ENCODE results near the gene C17orf78.
"Not testable (repeated sequence)": the region's sequence is repeated elsewhere in the genome, so short reads cannot be mapped to it uniquely, and the experiment has no call there.

Gene C17orf78

DNA sequence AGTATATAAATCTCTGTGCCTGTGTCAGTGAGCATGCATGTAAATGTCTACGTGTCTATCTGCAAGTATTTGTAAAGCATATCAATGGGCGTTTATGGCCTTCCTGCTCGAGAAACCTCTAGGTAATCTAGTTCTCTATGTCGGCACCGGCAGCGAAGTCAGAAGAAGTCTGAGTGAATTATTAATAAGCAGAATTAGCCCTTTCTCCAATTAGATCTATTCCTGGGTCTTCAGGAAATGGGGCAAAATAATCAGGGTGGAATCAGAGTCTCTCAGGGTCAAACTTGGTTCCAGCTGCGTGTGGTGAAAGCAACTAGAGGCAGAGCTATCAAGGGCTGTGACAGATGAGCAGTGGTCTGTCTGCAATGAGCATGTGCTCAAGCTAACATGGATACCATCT lies at the start of gene C17orf78:
Gene C17orf78, plus strand, starts transcription at position 280 of the 400 bp plus-strand sequence. Its CDS starts 108 bp downstream, at position 388.
- no peak for DNase-seq (ENCODE audit: low read depth in 1 of 2, low spot score in 1 of 2)

DNA sequence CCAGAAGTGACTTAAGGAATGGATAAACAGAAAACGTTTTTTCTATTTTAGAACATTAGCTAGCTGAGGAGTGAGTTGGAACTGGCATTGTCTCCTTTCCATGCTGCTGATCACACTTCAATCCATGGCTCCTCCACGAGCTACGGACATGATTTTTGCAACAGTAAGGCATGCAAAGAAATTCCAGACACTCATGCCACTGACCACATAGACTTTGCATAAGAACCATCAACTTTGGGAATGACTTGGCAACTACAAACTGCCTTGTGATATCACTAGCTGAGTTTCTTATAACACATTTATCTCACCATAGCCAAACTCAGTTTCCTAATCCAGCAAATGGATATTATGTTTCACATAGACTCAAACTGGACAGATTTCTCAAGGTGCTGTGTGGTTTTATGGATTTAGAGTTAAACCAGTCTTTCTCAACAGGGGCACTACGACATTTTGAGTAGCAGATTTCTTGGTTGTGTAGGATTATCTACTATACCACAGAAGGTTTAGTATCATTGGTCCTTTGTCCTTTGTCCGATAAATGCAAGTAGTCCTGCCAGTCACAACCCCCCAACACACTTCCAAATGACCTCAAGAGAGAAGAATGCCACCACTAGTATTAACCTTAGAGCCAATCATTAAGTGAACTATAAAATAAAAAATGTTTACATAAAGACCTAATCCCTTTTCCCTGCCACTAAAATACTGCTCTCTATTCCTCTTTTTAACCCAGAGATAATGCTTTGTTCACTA lies 48.3 kb upstream of the C17orf78 start:
- DNase-seq (ENCODE audit: low read depth in 1 of 2, low spot score in 1 of 2), result no peak

DNA sequence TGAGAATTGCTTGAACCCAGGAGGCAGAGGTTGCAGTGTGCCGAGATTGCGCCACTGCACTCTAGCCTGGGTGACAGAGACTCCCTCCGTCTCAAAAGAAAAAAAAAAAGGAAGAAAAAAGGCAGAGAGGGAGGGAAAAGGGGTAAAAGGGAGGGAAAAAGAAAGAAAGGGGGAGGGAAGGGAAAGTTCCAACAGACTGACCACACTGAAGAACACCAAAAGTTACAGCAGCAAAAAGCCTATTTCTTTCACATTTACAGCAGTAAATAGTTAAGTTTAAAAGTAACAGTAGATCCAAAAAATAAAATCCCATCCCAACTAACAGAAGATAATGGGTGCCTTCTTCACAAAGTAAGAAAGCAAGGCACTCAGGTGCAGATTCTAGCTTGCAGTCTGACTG lies 36.9 kb upstream of the C17orf78 start:
- DNase-seq (ENCODE audit: low read depth in 1 of 2, low spot score in 1 of 2), result no peak

DNA sequence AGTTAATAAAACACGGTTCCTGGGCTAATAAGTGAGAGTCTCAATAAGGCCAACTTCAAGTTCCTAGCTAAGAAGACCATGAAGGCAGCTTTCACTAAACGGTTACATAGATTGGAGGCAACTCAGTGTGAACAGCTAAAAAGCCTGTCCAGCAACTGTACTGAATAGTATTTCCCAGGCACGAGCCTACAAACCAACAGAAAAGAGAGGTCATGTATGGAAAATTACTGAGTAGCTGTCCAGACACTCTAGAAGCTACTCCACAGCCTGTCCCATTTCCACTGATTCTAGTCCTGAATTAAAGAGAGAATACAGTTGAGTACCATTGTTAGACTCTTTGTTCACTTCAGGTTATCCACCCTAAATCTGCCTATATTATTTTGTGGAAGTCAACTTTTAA lies 36.5 kb upstream of the C17orf78 start:
- no peak for DNase-seq (ENCODE audit: low read depth in 1 of 2, low spot score in 1 of 2)

DNA sequence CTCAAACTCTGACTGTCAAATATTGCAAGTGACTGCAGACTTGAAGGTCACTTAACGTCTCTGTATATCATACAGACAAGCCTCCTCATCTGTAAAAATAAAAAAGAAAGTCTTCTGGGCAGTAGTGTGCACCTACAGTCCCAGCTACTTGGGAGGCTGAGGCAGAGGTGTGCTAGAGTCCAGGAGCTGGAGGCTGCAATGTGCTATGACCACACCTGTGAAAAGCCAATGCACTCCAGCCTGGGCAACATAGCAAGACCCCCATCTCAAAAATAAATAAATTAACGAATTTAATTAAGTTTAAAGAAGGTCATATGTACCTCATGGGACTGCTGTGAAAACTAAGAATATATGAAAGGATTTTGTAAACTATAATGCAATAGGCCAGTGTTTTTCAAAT lies 35.0 kb upstream of the C17orf78 start:
- DNase-seq (ENCODE audit: low read depth in 1 of 2, low spot score in 1 of 2), result no peak

DNA sequence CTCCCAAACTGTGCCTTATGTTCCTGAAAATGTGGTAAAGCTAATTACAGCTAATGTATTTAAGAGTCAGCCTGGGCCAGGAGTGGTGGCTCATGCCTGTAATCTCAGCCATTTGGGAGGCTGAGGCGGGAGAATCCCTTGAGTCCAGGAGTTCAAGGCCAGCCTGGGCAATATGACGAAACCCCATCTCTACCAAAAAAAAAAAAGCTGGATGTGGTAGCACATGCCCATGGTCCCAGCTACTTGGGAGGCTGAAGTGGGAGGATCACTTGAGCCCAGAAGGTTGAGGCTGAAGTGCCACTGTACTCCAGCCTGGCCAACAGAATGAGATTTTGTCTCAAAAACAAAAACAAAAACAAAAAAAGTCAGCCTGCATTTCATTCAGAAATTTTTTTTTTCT lies 33.2 kb upstream of the C17orf78 start:
- DNase-seq (ENCODE audit: low read depth in 1 of 2, low spot score in 1 of 2), result no peak

DNA sequence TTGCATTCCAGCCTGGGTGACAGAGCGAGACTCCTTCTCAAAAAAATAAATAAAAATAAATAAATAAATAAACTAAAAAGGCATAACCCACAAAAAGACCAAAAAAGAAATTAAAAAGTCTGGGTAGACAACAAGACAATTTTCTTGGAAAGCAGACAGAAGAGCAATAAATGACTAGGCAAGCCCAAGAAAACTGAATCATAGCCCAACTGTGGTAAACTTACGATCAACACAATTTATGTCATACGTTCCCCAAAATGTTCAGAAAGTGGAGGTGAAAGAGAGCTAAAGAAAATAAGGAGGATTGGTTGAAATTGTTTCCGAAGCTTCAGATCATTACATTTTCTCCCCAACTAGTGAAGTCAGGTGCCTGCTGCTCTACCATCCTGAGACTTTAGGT lies 31.3 kb upstream of the C17orf78 start:
- no peak for DNase-seq (ENCODE audit: low read depth in 1 of 2, low spot score in 1 of 2)

DNA sequence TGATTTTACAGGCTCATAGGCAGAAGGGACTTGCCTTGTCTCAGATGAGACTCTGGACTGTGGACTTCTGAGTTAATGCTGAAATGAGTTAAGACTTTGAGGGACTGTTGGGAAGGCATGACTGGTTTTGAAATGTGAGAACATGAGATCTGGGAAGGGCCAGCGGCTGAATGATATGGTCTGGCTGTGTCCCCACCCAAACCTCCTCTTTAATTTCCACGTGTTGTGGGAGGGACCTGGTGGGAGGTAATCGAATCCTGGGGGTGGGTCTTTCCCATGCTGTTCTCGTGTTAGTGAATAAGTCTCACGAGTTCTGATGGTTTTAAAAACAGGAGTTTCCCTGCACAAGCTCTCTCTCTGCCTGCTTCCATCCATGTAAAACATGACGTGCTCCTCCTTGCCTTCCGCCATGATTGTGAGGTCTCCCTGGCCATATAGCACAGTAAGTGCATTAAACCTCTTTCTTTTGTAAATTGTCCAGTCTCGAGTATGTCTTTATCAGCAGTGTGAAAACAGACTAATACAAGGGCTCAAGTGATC lies 28.9 kb upstream of the C17orf78 start:
- DNase-seq (ENCODE audit: low read depth in 1 of 2, low spot score in 1 of 2), result not testable (repeated sequence)

DNA sequence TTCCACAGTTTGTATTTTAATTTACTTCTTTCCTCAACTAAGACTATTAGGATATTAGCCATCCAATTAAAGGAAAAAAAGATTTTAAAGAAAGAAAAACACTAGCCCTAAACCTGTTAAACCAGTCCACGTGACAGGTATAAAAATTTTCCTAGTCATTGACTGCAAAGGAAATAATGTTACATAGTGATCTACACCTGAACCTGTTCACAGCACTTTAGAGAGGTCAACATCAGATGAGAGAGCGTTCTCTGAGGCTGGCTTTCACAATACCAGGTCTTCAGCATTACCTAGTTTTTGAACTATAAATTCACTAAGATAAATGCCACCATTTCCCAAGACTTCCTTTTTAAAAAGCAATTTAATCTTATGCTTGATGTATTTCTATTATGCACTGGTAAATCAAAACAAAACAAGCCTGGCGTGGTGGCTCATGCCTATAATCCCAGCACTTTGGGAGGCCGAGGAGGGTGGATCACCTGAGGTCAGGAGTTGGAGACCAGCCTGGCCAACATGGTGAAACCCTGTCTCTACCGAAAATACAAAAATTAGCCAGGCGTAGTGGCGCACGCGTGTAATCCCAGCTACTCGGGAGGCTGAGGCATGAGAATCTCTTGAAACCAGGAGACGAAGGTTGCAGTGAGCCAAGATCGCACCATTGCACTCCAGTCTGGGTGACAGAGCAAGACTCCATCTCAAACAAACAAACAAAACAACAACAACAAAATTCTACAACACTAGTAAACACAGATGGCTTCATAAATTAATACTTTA lies 18.8 kb upstream of the C17orf78 start:
- DNase-seq (ENCODE audit: low read depth in 1 of 2, low spot score in 1 of 2), result not testable (repeated sequence)

DNA sequence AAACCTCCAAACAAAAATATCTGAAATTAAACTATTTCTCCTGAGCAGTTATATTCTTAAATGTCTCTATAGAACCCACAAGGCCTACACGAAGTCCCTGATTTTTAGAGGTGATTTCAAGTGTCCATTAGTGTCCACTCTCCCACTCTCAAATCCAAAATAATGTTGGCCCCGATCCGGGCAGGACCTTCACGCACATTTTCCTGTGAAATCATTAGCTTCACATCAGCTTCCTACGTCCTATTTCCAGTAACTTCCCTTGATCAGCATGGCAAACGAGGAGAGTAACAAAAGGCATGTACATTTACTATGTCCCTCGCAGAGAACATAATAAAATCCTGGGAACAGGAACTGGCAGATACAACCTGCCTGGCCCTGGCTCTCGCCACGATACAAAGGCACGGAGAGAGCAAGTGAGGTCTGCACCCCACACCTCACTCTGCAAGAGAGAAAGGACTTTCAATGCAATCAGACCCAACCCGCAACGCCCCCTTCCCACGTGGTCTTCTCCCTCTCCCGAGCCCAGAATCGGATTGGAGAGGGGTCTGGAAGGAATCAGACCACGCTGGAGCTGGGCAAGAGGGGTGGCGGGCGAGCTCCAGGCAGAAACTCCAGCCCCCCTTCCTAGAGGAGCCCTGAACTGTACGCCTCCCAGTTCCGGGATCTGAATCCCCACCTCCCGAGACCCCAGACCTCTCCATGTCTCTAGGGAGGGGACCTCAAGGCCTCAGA lies 17.5 kb upstream of the C17orf78 start:
- peak in 1 of 2 donors; percentile 27 for DNase-seq (ENCODE audit: low read depth in 1 of 2, low spot score in 1 of 2)

DNA sequence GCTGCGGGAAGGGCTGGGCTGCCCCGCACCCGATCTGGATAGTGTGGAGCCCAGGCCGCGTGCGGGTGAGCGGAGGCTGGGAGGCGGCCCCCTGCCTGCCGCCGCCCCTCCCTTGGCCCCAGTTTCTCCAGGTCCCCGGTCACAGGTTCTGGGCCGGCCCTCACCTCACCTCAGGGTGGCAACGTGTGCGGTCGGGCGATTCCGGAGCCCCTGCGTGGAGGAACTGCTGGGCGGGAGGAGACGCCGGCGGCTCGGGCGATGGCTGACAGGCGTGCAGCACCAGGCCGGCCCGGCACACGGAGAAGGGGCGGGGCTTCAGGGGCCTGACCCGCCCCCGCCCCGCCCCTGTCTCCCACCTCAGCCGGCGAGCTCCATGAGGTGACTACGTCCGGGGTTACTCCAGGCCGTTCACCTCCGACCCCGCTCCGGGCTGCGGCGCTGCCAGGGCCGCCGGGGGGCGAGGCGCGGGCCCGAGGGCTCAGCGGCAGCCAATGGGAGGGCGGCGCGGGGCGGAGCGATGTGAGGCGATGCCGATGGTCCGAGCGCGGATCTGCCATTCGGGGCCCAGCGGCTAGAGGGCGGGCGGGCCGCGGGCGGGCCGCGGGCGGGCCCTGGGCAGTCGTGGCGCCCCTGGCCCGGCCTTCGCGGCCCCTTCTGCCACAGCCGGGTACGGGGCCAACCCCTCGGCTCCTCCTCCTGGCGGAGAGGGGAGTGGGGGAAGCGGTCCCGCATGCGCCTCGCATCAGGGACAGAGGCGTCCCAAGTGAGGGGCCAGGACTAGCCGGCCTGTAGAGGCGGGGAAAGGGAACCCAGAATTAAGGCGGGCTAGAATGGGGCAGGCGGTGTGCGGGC lies 16.7 kb upstream of the C17orf78 start:
- peak; percentile 74 to 80 for DNase-seq (ENCODE audit: low read depth in 1 of 2, low spot score in 1 of 2)

DNA sequence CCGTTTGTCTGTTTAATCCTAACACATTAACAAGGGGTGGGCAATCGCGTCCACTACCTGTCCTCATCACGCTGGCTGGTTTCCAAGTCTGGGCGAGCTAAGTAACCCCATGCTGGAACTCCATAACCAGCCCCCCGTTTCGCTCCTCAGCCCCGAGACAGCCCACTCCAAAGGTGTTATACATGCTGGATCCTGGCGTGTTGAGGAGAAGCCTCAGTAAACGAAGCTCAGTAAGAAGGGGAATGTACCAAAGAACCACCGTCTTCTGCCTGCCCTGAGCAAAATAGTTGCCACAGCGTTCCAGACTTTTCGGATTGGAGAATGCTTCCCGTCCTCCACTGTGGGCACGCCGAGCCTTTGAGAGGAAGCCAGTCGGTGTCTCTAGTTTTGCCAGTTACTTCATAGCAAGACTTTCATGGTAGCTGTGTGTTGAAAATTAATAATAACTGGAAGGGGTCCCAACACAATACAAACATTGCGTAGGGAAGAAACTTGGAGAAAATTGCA lies 16.1 kb upstream of the C17orf78 start:
- no peak for DNase-seq (ENCODE audit: low read depth in 1 of 2, low spot score in 1 of 2)

DNA sequence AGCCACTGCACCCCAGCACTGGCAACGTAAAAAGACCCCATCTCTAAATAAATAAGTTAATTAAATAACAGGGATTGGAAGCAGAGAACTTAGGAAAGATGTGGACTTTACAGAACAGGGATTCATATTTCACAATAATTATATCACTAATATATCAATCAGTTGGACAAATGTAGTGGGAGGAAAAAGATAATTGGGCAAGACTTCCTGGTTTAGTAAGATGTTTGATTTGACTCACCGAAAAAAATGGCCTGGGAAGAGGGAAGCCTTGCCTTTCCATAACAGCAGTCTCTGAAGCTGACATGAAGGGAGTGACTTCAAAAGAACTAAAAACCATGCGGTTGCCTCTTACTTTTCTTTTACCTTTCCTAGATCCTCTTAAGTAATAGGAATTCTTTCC lies 15.2 kb upstream of the C17orf78 start:
- no peak for DNase-seq (ENCODE audit: low read depth in 1 of 2, low spot score in 1 of 2)

DNA sequence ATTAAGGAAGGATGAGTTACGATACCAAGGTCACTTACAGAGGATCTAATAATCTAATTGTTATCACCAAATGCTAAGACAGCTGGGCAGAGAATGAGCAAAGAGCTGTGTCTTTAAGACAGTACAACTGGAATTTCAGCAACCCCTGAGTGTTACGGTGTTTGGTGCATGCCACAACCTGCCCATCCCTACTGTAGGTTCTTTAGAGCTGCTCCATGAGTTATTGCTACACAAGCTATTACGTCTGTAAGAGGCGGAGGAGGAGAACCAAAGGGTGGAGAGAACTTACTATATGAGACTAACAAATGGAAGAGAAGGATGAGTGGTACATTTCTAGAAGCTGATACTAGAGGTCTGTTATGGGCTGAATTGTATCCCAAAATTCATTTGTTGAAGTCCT lies 14.2 kb upstream of the C17orf78 start:
- no peak for DNase-seq (ENCODE audit: low read depth in 1 of 2, low spot score in 1 of 2)

DNA sequence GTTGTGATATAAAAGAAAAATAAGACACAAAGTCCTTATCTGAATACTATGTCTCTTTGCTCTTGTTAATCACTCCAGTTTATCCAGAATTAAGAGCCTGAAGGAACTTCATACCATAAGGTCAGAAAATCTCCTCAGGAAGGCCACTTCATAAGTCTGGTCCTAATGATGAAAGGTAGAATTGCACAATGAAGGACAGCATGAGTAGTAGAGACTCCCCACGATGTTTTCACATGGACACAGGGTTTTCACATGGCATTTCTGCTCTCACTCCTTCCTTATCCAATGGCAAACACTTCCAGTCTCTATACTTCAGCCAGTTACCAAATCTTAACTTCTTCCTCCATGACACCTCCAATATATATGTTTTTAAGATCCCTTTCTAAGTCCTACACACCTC lies 10.2 kb upstream of the C17orf78 start:
- DNase-seq (ENCODE audit: low read depth in 1 of 2, low spot score in 1 of 2), result no peak

DNA sequence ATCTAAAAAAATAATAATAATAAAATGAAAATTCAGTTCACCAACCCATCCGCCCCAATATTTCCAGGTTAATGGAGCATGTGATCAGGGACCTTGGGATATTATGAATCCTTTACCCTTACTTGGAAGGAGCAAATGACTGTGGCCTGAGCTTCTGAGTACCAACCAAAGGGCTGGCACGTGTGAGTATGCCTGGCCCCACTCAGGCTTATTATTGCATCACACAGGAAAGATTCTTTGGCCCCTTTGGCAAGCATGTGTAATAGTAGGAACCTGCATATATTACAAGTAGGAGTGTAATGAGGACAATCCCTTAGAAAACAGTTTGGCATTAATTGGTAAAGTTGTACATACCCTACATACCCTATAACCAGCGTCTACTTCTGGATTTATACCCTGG lies 7.2 kb upstream of the C17orf78 start:
- DNase-seq (ENCODE audit: low read depth in 1 of 2, low spot score in 1 of 2), result no peak

DNA sequence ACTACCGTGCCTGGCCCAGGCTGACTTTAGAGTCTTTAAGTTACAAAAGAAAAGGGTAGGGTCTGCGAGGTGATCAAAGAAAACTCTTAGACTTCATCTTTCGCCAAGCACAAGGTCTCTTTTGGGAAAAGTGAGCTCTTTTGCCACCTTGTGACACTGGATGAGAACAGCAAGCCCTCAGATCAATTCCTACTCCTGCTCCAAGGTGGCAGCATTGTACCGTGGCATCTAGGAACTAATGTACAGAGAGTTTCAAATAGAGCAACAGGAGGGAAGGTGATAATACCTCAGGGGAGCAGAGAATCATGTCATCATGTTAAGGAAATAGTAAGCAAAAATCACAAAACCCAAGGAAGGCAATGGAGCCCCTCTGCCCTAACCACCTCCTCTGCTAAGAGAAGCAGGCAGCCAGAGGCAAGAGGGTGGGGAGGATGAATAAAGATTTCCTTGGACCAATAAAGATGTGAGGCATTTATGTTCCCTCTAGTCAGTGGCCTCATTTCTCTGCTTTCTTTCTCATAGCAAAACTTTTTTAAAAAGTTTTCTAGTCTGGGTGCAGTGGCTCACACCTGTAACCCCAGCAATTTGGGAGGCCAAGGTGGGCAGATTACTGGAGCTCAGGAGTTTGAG lies 2.1 kb upstream of the C17orf78 start:
- DNase-seq (ENCODE audit: low read depth in 1 of 2, low spot score in 1 of 2), result peak; percentile 26 to 67

DNA sequence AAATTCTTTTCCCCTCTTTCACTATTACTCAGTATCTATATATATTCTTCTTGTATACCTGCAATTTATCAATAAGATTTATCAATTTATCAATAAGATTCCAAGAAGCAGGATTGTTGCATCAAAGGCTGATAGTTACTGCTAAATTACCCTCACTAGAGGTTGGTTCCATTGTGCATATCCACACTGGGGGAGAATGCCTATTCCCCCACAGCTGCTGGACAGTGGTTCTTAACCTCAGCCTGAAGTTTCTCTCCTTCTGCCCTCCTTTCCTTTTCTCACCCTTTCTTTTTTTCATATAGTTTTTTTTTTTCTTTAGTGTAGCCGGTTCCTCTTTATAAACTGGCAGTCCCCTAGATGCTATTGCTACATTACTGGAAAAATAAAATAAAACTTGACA lies 6.3 kb downstream of the C17orf78 start:
- no peak for DNase-seq (ENCODE audit: low read depth in 1 of 2, low spot score in 1 of 2)

DNA sequence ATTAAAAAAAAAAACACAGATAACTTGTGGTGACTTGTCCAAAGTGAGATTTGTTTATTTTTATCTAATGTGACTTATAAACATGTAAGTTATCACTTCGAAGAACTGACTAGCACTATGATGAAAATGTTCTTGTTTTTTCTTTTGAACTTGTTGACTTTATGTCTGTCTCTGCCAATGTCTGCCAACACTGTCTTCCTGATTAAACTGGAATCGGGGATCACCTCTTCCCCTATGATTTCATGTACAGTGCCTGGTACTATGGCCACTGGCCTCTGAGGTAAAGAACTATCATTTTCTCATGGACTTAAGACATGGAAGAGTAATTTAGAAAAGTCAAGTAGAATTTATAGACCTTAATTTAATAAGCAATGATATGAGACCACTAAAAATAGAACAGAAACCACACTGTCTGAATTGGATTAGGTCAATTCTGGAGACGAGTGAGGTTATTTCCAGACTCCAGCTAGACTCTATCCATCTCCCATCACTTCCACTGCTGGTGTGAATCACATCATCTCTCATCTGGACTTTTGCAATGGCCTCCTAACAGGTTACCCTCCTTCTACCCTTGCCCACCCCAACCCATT lies 8.9 kb downstream of the C17orf78 start:
- DNase-seq (ENCODE audit: low read depth in 1 of 2, low spot score in 1 of 2), result no peak

Measured in activated CD4-positive, alpha-beta T cell treated with anti-CD3 and anti-CD28 coated beads, Interleukin-2, amount 50 U/mL, for 24 hours (primary cell).